Inferior parietal cortex (tissue), 1 donor: ENCODE measurements around the gene EZH2.

Experiments
- DNase-seq: peaks from one replicate; pipeline ENCODE4 v3.0.0-alpha.2; 2016; ENCODE audit errors: extremely low spot score

EZH2 gene

GRCh38 chr7:148806187-148806586 lies 77.9 kb downstream of the EZH2 start:
- no peak for DNase-seq

- no peak for DNase-seq
These were observed 79.5 kb downstream of the EZH2 start for GRCh38 chr7:148804343-148805235.

- no peak for DNase-seq
These were observed 81.0 kb downstream of the EZH2 start for GRCh38 chr7:148803094-148803493.

DNA sequence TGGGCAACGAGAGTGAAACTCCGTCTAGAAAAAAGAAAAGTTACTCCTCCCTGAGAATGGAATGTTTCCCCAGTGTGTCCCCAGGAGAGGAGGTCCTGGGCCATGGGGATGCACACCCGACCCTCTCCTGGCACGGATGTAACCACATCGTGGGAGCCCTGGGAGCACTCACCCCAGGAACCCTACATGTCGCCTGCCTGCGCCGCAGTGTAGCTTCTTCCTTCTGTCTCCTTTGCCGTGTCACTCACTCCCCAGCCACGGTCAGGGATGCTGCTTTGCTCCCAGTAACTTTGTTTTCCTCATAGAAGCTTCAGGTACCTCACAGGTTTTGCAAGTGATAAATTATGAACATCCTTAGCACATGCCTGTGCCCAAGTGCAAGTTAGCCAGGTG lies 82.0 kb downstream of the EZH2 start:
- no peak for DNase-seq

DNA sequence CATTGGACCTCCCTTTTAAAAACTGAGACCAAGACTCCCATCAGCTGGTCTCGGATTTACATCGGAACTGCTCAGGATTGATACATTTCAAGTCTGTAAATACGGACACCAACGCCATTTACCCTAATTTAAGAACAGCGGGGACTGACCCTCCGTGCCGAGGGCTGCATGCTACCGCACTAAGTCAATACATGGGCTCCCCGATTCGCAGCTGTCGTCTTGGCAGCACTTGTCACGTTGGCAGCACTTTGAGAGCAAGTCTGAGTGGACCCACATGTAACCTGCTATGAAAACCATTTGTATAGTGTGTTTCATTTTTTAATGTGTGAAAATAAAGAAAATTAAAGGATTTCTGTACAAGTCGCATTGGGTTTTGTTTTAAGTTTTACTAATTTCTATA lies 83.4 kb downstream of the EZH2 start:
- DNase-seq = no peak

DNA sequence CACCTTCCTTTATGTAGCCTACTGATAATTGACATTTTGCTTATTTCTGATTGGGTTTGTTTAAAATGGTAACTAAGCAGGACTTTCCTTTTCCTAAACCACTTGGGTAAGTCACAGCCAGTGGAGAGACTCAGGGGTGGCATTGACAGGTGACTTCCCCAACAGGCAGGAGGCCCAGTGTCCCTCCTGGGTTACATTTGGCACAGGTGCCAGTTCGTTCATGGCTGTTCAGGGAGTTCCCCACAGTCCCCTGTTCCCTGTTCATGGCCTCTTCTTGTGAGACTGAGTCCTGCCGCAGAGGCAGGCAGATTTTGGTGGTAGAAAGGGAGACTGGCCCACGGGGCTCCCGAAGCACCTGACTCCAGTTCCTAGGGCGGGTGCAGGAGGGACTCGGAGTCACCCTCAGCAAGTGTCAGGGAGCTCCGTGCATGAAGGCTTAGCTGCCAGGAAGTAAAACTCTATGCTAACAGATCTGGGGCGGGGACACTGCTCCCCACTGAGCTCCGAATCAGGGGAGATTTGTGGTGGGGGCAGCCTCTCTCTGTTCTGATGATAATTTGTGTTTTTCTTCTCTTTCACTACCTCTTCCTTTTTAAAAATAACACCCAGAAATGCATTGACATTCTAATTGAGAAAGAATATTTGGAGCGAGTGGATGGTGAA lies 84.1 kb downstream of the EZH2 start:
- no peak for DNase-seq

DNA sequence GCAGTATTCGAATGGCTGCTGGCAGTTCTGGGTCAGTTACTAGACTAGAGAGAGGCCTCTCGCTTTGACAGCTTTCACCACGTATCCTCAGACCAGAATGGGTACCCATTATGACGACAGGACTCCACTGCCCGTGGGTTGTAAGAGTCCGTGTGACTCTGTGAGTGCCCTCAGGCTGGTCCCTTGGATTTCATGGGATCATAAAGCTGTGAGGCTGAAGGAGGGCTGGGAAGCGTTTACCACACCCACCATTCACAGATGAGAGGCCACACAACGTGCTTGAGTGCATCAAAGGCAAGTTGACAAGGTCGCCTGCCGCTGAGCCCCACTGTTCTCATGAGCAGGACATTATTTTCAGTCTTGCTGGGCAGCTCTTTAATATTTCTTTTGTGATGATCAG lies 87.2 kb downstream of the EZH2 start:
- DNase-seq = no peak

DNA sequence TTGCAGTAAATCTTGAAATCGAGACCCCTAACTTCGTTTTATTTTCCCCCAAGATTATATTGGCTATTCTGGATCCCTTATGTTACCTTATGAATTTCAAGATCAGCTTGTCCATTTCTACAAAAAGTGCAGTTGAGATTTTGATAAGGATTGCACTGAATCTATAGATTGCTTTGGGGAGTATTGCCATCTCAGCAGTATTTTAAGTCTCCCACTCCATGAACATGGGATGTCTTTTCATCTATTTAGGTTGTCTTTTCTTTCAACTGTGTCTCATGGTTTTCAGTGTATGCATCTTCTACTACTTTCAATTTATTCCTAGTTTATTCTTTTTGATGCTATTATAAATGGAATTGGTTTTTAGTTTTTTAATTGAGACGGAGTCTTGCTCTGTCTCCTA lies 89.6 kb downstream of the EZH2 start:
- DNase-seq = no peak

- no peak for DNase-seq
These were observed 90.5 kb downstream of the EZH2 start for GRCh38 chr7:148793590-148793989.

DNA sequence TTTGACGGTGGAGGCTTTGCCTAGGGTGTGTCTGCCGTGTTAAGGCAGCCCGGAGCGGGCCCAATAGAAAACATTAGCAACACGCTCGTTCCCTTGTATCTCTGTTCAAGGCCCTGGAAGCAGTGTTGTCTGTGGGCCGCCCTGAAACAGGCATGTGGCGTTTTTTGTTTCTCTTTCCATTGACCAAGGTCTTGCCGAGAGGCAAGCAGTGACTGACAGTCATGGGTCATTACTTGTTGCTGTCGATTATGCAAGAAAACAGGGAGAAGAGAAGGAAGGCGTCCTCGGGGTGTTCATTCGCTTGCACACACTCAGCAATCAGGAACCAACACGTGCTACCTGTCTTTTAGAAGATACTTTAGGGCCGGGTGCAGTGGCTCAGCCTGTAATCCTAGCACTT lies 92.5 kb downstream of the EZH2 start:
- DNase-seq = no peak

- no peak for DNase-seq
These were observed 93.2 kb downstream of the EZH2 start for GRCh38 chr7:148790850-148791249.

DNA sequence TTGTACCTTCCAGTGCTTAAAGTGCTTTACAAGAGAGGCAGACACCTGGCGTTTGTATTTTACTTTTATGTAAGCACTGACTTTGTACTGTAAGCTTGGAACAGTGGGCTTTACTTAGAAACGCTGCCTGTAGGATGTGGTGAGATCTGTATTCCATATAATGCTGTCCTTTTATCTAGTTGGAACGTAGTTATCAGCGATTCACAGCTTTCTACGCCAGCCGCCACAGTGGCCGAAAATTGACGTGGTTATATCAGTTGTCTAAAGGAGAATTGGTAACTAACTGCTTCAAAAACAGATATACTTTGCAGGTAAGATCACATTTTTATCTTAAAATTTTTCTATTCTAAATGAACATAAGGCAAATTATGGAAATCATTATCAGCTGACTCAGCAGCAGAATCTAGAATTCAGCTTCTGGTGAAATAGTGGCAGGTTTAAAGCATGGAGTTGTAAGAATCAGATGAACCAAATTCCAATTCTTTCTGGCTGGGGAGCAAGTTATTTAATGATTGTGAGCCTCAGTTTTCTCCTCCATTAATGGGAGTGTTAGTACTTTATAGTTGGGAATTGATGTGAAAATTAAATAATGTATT lies 93.9 kb downstream of the EZH2 start:
- no peak for DNase-seq

DNA sequence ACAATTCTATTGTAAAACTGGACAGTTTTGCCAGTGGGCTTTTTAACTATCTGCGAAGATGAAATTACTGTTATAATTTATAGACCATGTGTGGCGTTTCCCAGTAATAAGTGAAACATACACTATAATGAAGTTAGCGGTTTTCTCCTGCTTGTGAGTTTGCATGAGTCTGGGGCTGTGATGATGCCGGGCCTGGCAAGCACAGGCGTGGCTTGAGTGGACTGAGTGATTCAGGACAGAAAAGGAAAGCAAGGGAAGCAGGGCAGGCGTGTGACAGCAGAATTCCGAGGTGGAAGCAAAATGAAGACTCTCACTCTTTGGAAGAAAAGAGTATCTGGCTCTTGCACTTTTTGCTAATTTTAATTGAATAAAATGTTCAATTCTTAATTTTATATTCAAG lies 94.9 kb downstream of the EZH2 start:
- no peak for DNase-seq

DNA sequence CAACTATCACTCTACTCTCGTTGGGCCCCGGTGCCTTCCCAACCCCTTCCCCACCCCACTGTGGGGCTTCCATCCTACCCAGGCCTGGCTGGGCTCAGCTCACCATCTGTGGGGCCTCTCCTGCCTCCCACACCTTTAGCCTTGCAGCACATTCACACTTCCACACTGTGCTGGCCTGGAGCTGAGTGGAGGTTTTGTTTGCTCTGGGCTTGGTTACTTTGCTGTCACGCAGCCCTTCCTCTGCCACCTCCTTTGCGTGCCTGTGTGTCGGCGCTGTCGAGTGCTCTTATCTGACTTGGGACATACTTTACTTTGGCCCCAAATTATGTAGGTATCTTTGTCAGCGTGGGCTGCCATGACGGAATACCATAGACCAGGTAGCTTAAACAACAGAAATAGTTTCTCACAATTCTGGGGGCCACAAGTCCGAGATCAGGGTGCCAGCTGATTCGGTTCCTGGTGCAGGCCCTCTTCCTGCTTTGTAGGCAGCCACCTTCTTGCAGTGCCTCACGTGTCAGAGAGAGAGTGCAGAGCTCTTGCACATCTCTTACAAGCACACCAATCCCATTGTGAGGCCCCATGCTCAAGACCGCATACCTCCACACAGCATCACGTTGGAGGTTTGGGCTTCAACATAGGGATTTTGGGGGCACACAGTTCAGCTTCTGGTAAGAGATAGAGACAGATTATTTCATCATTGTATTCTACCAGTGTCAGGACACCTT lies 96.4 kb downstream of the EZH2 start:
- no peak for DNase-seq

DNA sequence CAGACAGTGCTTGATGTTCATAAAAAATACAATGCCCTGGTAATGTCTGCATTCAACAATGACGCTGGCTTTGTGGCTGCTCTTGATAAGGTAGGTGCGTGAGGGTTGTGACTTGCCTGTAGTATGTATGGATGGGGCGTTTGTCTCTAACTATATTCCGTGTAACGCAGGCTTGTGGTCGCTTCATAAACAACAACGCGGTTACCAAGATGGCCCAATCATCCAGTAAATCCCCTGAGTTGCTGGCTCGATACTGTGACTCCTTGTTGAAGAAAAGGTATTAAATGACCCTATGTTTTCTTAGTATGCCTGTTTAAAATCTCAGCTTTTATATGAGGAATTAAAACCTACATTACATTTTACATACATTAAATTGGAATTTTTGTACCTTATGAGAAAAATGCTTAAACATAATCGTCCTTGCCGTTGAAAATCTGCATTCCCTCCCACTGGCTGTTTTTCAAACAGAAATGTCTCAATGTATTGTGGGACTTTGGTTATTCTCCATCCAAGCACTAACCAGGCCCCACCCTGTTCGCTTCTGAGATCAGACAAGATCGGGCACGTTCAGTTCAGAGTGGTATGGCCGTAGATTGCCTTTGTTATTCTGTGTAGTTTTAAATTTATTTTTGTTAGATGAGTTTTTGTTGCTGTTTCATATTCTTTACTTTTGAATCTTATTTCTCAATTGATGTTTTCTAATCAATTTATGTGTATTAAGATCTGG lies 100.1 kb downstream of the EZH2 start:
- DNase-seq = no peak

DNA sequence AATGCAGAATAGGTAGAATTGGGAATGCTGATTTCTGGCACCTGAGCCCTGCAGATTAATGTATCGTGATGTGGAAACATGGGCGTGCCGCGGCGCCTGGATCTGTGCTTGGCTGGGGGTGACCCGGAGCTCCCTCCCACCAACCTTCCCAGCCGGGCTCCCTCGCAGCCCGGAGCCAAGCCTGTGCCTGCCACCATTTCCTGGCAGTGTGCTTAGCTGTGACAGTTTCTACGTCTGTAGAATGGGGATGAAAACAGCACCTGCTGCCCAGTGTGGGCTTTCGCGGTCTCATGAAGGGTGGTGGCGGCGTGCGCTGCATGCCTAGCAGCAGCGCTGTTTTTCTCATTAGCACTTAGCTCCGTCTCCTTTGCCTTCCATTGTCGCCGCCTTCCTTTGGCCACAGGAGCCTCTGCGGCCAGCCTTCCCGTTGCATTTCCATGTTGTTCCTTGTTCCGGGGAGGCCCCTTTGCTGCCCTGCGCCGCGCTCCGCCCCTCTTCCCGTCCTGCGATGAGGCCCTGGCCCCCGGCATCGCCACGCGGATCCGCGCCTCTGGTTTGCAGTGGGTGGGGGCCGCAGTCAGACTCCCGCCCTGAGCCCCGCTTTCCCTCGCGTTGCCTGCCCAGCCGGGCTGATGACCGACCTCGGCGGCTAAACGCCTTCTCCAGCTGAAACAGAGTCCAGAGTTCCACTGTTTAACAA lies 101.2 kb downstream of the EZH2 start:
- no peak for DNase-seq

- DNase-seq = no peak
These were observed 109.6 kb downstream of the EZH2 start for GRCh38 chr7:148774471-148774870.

DNA sequence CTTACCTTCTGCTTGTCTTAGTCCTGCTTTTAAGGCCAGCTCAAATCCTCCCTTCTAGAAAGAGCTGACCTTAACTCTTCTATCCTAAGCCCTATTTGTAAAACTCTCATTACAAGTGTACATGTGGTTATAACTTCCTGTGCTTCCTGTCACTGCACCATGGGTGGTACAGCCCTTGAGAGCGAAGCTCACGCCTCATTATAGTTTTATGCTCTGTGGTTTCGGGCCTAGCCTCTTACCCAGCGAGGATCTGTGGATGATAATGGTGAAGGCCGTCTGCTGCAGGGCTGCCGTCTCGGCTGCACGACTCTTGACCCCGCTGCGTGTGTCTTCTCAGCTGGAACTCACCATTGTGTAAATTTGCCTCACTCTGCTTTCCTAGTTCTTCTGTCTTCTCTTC lies 110.8 kb downstream of the EZH2 start:
- no peak for DNase-seq

DNA sequence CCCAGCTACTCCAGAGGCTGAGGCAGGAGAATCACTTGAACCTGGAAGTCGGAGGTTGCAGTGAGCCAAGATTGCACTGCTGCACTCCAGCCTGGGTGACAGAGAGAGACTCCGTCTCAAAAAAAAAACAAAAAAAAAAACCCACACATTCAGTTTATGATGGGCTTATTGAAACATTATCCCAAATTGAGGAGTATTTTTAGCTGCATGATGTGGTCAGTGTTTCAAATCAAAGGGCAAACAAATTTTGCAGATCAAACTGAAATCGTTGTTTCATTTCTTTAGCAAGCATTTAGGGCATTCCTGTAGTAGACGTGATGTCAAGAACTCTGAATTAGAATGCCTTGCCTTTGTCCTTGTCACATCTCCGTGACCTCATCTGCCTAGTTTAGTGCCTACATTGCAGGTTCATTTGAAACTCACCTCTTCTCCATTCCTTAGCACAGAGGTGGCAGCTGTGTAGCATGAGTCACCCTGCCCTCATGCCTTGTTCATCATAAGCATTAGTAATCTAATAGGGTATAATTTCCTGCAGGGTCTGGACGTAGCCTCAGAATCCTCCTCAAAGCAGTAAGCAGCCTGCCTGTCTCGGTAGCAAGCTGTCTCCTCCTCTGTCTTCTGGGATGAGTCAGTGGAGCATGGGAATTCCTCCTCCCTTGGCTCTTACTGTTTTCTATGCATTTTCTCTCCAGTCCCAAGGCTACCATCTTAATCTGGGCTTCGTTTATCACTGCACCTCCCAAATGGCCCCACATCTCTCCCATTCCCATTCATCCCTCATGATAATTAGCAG lies 111.6 kb downstream of the EZH2 start:
- no peak for DNase-seq

DNA sequence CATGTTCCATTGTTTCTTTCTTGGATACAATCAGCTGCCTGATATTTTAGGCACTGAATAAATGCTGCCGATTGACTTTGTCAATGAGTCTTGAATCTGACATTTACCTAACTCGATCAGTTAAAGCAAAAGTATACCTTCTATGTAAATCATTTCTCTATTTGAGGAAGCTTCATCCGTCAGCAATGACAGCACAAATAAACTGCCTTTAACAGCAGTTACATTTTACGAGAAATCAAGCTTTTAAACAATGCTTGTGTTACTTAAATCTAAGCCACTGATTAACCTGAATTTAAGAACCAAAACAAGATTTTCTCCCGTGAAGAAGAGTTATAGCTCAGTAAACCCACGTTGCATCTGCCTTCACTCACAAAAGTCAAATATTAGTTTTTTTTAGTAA lies 114.1 kb downstream of the EZH2 start:
- DNase-seq = no peak
